Activated CD8-positive, alpha-beta memory T cell treated with anti-CD3 and anti-CD28 coated beads, Interleukin-2, amount 50 U/mL, for 48 hours (primary cell): ENCODE measurements around the gene CAPNS2.
"Not testable (repeated sequence)": the region's sequence is repeated elsewhere in the genome, so short reads cannot be mapped to it uniquely, and the experiment has no call there.

Experiments used
- DNase-seq: peaks from one replicate; pipeline ENCODE4 v3.0.0-alpha.2; 2020

Gene CAPNS2

GRCh38 chr16:55569025-55569424 lies 2.5 kb downstream of the CAPNS2 start:
- no peak for DNase-seq

DNA sequence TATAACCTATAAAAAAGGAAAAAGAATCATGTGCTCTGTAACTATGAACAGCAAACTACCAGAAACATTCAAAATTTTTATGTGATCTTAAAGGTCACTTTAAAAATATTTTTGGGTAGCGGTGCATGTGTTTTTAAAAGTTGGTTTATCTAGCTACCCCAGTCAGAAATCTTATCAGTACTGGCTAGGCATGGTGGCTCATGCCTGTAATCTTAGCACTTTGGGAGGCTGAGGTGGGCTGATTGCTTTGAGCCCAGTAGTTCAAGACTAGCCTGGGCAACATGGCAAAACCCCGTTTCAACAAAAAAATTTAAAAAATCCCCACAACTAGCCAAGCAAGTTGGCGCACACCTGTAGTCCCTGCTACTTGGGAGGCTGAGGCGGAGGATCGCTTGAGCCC lies 3.7 kb downstream of the CAPNS2 start:
- DNase-seq, result no peak

GRCh38 chr16:55571191-55571897 lies 4.9 kb downstream of the CAPNS2 start:
- DNase-seq, result no peak

- DNase-seq, result no peak
These were observed 6.0 kb downstream of the CAPNS2 start for GRCh38 chr16:55572439-55572838.

GRCh38 chr16:55574811-55575210 lies 8.3 kb downstream of the CAPNS2 start:
- DNase-seq, result no peak

- no peak for DNase-seq
These were observed 9.0 kb downstream of the CAPNS2 start for GRCh38 chr16:55575496-55575895.

GRCh38 chr16:55576384-55576783 lies 9.9 kb downstream of the CAPNS2 start:
- no peak for DNase-seq

- DNase-seq, result no peak
These were observed 11.4 kb downstream of the CAPNS2 start for GRCh38 chr16:55577887-55578286.

DNA sequence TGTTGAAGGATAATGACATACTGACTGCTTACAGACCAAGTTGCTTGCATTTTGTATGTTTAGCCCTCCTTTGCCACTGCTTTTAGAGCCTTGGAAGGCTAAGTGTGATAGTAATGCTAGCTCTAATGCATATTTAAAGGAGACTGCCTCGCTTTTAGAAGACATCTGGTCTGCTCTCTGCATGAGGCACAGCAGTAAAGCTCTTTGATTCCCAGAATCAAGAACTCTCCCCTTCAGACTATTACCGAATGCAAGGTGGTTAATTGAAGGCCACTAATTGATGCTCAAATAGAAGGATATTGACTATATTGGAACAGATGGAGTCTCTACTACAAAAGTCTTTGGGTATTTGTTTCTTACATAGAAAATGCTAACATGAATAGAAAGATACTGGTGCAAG lies 19.1 kb downstream of the CAPNS2 start:
- no peak for DNase-seq

DNA sequence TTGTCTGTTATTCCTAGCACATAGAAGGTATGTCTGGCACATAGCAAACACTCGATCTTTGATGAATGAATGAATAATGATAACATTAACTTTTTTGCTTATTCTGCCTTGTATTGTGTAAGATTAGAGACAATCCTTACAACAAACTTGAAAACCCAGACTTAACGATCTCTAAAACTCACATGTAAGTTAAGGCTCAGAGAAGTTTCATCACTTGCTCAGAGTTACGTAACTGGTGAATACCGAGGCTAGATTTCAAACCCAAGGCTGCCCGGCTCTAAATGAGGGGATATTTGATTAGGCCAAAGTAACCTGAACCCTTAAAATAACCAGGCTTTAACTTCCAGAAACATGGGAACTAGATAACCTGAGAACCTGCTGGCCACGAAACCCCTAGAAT lies 22.3 kb downstream of the CAPNS2 start:
- DNase-seq, result no peak

DNA sequence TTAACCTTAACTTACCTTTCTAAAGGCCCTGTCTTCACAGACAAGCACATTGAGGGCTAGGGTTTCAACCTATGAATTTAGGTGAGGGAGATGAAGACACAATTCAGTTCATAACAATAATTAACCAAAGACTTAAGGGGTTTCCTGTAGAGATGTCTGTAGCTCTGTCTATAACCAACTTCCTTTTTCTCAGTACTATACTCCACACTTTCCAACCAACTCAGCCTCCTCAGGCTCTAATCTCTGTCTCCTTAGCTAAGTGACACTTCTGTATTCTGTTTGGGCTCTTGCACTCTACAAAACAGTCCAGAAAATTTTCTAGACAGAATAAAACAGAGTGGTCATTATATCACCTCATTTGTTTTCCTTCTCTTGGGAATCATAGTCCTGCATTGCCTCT lies 25.8 kb downstream of the CAPNS2 start:
- DNase-seq, result no peak

GRCh38 chr16:55597928-55598327 lies 31.4 kb downstream of the CAPNS2 start:
- no peak for DNase-seq

- no peak for DNase-seq
These were observed 39.4 kb downstream of the CAPNS2 start for GRCh38 chr16:55605754-55606336.

DNA sequence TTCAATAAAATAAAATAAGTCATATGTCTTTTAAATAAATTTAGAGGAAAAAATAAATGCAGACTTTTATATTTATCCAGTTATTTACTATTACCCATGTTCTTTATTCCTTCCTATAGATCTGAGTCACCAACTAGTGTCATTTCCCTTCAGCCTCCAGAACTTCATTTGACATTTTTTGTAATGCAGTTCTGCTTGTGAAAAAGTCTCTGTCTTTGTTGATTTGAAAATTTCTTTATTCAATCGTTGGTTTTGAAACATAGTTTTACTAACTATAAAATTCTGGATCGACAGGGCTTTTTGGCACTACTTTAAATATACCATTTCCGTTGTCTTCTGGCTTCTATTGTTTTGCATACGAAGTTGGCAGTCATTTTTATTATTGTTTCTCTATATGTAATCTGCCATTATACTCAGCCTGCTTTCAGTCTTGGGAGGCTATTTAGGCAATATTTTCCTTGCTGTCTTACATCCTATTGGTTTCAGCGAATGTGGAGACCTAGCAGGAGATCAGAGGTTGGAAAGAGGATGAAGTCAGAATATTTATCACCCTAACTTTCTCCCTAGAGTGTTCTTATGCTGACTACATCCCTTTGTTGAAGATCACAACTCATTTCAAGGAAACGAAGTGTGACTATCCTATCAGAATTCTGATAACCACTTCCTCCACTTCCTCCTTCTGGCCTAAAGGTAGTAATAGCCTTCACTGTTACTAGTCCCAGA lies 47.3 kb downstream of the CAPNS2 start:
- DNase-seq, result no peak

GRCh38 chr16:55615071-55615470 lies 48.6 kb downstream of the CAPNS2 start:
- no peak for DNase-seq

DNA sequence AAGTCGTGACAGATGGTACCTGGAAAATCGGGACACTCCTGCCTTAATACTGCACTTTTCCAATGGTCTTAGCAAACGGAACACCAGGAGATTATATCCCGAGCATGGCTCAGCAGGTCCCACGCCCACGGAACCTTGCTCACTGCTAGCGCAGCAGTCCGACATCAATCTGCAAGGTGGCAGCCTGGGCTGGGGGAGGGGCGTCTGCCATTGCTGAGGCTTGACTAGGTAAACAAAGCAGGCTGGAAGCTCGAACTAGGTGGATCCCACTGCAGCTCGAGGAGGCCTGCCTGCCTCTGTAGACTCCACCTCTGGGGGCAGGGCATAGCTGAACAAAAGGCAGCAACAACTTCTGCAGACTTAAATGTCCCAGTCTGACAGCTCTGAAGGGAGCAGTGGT lies 49.2 kb downstream of the CAPNS2 start:
- DNase-seq, result not testable (repeated sequence)
